Fibroblast of upper back skin (primary cell): ENCODE data around the gene TLX2.
"Not testable (repeated sequence)": the region's sequence is repeated elsewhere in the genome, so short reads cannot be mapped to it uniquely, and the experiment has no call there.

ENCODE experiments used
- DNase-seq: peaks from one replicate; pipeline ENCODE4 v3.0.0-alpha.2; 2013

Gene TLX2

GRCh38 chr2:74558284-74559230 lies 44.3 kb downstream of the TLX2 start:
- no peak for DNase-seq

- no peak for DNase-seq
Observed at GRCh38 chr2:74559912-74560311, 45.7 kb downstream of the TLX2 start.

GRCh38 chr2:74560591-74560990 lies 46.3 kb downstream of the TLX2 start:
- DNase-seq: no peak

- DNase-seq: not testable (repeated sequence)
Observed at GRCh38 chr2:74561022-74561421, 46.8 kb downstream of the TLX2 start.

GRCh38 chr2:74562126-74562775 lies 48.0 kb downstream of the TLX2 start:
- no peak for DNase-seq

GRCh38 chr2:74564222-74564621 lies 50.0 kb downstream of the TLX2 start:
- peak; percentile 77 for DNase-seq

GRCh38 chr2:74566076-74566753 lies 52.0 kb downstream of the TLX2 start:
- no peak for DNase-seq

GRCh38 chr2:74566754-74567085 lies 52.5 kb downstream of the TLX2 start:
- DNase-seq: peak; percentile 99
